Subcutaneous adipose tissue (tissue), 4 donors: ENCODE measurements around the gene NRXN3. TPM values are rescaled to one million over a fixed set of nuclear protein-coding genes. Genes with fewer than 3 reads are reported as not detected.

Experiments used
- CTCF ChIP-seq: fragments of 450-650 bp; IDR thresholded peaks from one replicate; pipeline ENCODE4 v1.5.1; 2016; ENCODE audit warnings: low read depth, mild to moderate bottlenecking, control low read depth, antibody characterized with exemption, moderate library complexity
- total RNA-seq, 4 donors: library from RNA; depleted of rRNA; stranded (reverse); fragments of >200 nt; gene quantifications; one replicate each; pipeline ENCODE4 v1.1.0, GENCODE V29; 2016

NRXN3 gene
- total RNA-seq, 4 donors from 2014 or later, result 0.57 to 2.4 (median 1.1) TPM; not detected in 1

- TF ChIP-seq CTCF, result no peak
These were observed 1406.3 kb downstream of the NRXN3 start for GRCh38 chr14:79576424-79576823.

GRCh38 chr14:79578470-79578869 lies 1408.3 kb downstream of the NRXN3 start:
- TF ChIP-seq CTCF, result no peak

GRCh38 chr14:79580414-79580813 lies 1410.2 kb downstream of the NRXN3 start:
- TF ChIP-seq CTCF, result no peak

GRCh38 chr14:79580906-79581305 lies 1410.7 kb downstream of the NRXN3 start:
- no peak for TF ChIP-seq CTCF

GRCh38 chr14:79581912-79582576 lies 1411.9 kb downstream of the NRXN3 start:
- TF ChIP-seq CTCF, result no peak

GRCh38 chr14:79583738-79584408 lies 1413.7 kb downstream of the NRXN3 start:
- TF ChIP-seq CTCF, result no peak

GRCh38 chr14:79584679-79585078 lies 1414.5 kb downstream of the NRXN3 start:
- no peak for TF ChIP-seq CTCF
